ENCODE data around the gene ZSWIM9. TPM values are rescaled to one million over a fixed set of nuclear protein-coding genes. Genes with fewer than 3 reads are reported as not detected.
"Not testable (repeated sequence)": the region's sequence is repeated elsewhere in the genome, so short reads cannot be mapped to it uniquely, and the experiment has no call there.

ZSWIM9 gene
- total RNA-seq, 3 donors from 2014 or later: 6.0 to 12.9 (median 8.7) TPM

DNA sequence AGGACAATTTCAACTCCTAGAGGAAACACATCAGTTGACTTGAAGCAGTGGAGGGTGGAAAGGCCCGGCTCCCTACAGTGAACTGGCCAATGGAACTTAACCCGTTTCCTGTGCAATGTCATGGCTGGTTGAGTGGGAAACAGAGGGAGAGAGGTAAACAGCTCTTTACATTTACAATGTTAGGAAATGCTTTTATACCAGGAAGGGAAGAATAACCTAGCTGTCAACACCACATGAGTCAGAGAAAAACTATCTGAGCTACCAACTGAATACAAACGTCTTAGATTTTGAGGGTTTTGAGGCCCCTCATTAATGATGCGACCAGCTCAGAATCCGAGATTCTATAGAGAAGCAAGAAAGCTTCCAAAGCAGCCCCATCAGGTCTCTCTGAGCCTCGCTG lies 48.5 kb downstream of the ZSWIM9 start:
- intact Hi-C loops (cut with DNase I, micrococcal nuclease): no loop called here
- H3K36me3 ChIP-seq (ENCODE audit: low read depth): no peaks in the 10 kb centered on the region
- TF ChIP-seq, protein P1, sequence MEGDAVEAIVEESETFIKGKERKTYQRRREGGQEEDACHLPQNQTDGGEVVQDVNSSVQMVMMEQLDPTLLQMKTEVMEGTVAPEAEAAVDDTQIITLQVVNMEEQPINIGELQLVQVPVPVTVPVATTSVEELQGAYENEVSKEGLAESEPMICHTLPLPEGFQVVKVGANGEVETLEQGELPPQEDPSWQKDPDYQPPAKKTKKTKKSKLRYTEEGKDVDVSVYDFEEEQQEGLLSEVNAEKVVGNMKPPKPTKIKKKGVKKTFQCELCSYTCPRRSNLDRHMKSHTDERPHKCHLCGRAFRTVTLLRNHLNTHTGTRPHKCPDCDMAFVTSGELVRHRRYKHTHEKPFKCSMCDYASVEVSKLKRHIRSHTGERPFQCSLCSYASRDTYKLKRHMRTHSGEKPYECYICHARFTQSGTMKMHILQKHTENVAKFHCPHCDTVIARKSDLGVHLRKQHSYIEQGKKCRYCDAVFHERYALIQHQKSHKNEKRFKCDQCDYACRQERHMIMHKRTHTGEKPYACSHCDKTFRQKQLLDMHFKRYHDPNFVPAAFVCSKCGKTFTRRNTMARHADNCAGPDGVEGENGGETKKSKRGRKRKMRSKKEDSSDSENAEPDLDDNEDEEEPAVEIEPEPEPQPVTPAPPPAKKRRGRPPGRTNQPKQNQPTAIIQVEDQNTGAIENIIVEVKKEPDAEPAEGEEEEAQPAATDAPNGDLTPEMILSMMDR (IDR thresholded peaks at IDR 0.05): no peak
- no peak overlapping the region for H3K4me3 ChIP-seq
- H3K4me1 ChIP-seq (ENCODE audit: low read depth): no peaks in the 10 kb centered on the region
- H3K9me3 ChIP-seq: no peaks in the 10 kb centered on the region
- DNase-seq (no peak), ATAC-seq (no peak)

DNA sequence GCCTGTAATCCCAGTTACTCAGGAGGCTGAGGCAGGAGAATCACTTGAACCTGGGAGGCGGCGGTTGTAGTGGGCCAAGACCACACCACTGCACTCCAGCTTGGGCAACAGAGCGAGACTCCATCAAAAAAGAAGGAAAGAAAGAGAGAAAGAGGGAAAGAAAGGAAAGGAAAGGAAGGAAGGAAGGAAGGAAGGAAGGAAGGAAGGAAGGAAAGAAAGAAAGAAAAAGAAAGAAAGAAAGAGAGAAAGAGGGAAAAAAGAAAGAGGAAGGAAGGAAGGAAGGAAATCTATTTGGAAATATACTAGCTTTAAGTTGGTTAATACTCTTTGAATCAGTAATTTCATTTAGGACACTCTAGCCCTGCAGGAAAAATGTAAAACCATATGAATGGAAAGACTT lies 50.3 kb downstream of the ZSWIM9 start:
- H3K36me3 ChIP-seq (ENCODE audit: low read depth); H3K4me1 ChIP-seq (ENCODE audit: low read depth); DNase-seq; intact Hi-C loops (cut with DNase I, micrococcal nuclease); ATAC-seq; H3K4me3 ChIP-seq; H3K9me3 ChIP-seq: not testable (repeated sequence)

DNA sequence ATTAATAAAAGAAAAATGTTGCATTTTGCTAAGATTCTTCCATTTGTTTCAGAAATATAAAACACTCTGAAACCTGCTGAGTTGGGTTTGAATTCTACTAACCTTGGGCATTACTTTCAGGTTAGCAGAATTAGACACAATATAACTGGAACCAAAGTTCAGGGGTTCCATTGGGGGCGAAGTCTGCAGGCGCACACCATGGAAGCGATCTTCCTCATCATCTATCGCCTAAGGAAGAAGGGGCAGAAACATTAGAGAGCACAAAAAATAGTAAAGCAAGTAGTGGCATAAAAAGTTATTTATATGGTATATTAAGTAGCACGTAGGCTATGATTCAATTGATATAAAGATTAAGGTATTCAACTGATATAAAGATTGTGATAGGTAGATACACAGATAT lies 51.1 kb downstream of the ZSWIM9 start:
- TF ChIP-seq, protein P1 (IDR thresholded peaks at IDR 0.05): no peak
- DNase-seq (no peak), ATAC-seq (no peak)
- H3K9me3 ChIP-seq: no peaks in the 10 kb centered on the region
- H3K4me3 ChIP-seq: no peak overlapping the region
- intact Hi-C loops (cut with DNase I, micrococcal nuclease): no loop called here
- H3K4me1 ChIP-seq (ENCODE audit: low read depth): no peaks in the 10 kb centered on the region
- H3K36me3 ChIP-seq (ENCODE audit: low read depth): no peaks in the 10 kb centered on the region

DNA sequence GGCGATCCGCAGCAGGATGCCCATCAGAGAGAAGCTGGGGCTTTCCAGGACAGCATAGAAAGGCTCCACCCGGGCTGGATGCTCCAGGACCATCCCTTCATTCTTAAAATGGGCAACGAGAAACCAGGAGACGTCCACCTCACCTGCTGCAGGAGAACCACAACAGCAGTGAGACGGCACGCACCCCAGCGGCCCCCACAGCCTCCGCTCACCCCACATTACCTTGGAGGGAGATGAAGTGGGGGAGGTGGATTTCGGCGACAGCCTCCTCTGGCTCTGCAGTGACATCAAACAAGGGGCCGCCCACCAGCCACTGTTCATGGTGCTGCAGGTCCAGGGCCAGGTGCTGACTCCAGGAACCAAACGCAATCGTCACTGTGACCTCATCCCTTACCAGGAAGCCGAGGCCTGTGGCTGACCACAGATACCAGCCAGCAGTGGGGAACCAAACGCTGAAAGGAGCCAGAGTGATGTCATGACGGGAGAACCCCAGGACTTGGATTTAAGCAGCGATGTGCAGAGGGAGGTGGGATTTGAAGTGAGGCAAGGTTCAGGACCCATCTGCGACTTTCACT lies 60.2 kb downstream of the ZSWIM9 start:
- no peak for DNase-seq
- peaks cover 3% of the 10 kb centered on the region for H3K36me3 ChIP-seq (ENCODE audit: low read depth)

DNA sequence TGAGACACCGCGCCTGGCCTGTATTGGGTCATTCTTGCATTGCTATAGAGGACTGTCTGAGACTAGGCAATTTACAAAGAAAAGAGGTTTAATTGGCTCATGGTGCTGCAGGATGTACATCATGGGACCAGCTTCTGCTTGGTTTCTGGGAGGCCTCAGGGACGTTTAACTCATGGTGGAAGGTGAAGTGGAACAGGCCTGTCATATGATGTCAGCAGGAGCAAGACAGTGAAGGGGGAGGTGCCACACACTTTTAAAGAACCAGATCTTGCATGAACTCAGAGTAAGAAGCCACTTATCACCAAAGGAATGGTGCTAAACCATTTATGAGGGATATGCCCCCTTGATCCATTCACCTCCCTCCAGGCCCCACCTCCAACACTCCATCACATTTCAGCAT lies 66.6 kb downstream of the ZSWIM9 start:
- H3K36me3 ChIP-seq (ENCODE audit: low read depth): no peaks in the 10 kb centered on the region

More for the DNA sequence above, 60.2 kb downstream of the ZSWIM9 start:
- intact Hi-C loops (cut with DNase I, micrococcal nuclease): no loop called here
- Histone ChIP-seq H3K9me3 (no peaks in the 10 kb centered on the region), H3K4me3 (no peak overlapping the region), H3K4me1 (ENCODE audit: low read depth) (no peaks in the 10 kb centered on the region)
- TF ChIP-seq, protein P1 (IDR thresholded peaks at IDR 0.05): no peak
- no peak for ATAC-seq

DNA sequence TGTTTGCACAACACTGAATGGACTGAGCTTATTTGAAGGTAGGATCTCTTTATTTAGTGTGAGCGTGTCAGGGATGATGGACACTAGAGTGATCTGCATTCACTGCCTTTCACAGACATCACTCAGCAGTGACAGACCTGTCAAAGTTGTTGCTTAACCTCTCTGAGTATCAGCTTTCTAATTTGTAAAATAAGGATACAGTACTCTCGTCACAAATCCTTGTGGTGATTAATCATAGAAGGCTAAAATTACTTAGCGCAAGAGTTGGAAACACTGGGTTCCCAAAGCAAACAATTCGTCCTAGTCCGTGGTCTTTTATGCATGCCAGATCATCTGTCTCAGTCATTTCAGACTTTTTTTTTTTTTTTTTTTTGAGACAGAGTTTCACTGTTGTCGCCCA lies 68.6 kb downstream of the ZSWIM9 start:
- ATAC-seq: no peak
- no peaks in the 10 kb centered on the region for H3K36me3 ChIP-seq (ENCODE audit: low read depth)
- no peaks in the 10 kb centered on the region for H3K4me1 ChIP-seq (ENCODE audit: low read depth)
- no peaks in the 10 kb centered on the region for H3K9me3 ChIP-seq
- H3K4me3 ChIP-seq: no peak overlapping the region
- no peak for DNase-seq
- intact Hi-C loops (cut with DNase I, micrococcal nuclease): no loop called here
- TF ChIP-seq, protein P1 (IDR thresholded peaks at IDR 0.05): no peak

More for the DNA sequence above, 66.6 kb downstream of the ZSWIM9 start:
- H3K4me3 ChIP-seq: no peak overlapping the region
- no peak for ATAC-seq
- intact Hi-C loops (cut with DNase I, micrococcal nuclease): no loop called here
- TF ChIP-seq, protein P1 (IDR thresholded peaks at IDR 0.05): no peak
- no peak for DNase-seq
- no peaks in the 10 kb centered on the region for H3K4me1 ChIP-seq (ENCODE audit: low read depth)
- H3K9me3 ChIP-seq: no peaks in the 10 kb centered on the region

All from mucosa of descending colon (tissue), 3 donors.